Dendritic cell treated with granulocyte-macrophage colony-stimulating factor and Interleukin-4, amounts not matched to agents 40 ng/mL and 50 ng/mL, for 4 days (primary cell): Measurements from ENCODE around the gene KRTCAP2.

Source experiments
- H3K27ac Mint-ChIP-seq: one replicate; pipeline ENCODE4 v1.8.0; 2022; ENCODE audit warnings: mild to moderate bottlenecking, mixed read lengths
- H3K27me3 Mint-ChIP-seq: one replicate; pipeline ENCODE4 v1.8.0; 2022; ENCODE audit warnings: mild to moderate bottlenecking, mixed read lengths
- H3K36me3 Mint-ChIP-seq: one replicate; pipeline ENCODE4 v1.8.0; 2022; ENCODE audit warnings: low read depth, mixed read lengths
- H3K4me1 Mint-ChIP-seq: one replicate; pipeline ENCODE4 v1.8.0; 2022; ENCODE audit warnings: low read depth, mixed read lengths
- H3K4me3 Mint-ChIP-seq: one replicate; pipeline ENCODE4 v1.8.0; 2022; ENCODE audit warnings: mild to moderate bottlenecking, moderate library complexity, mixed read lengths
- H3K9me3 Mint-ChIP-seq: one replicate; pipeline ENCODE4 v1.8.0; 2022; ENCODE audit warnings: mixed read lengths
- intact Hi-C: fragments of 100-400 bp; cut with micrococcal nuclease; formaldehyde crosslinking; loops from one replicate; pipeline ENCODE4 v1.15.0; 2022

The KRTCAP2 gene

GRCh38 chr1:155134880-155135414 is 38.2 kb downstream of the KRTCAP2 start:
- Mint-ChIP-seq H3K9me3 (no peaks in the 10 kb centered on the region), H3K4me3 (peak overlapping the region; percentile 86), H3K27me3 (peaks cover 19% of the 10 kb centered on the region), H3K36me3 (peaks cover 39% of the 10 kb centered on the region), H3K27ac (peak overlapping the region; percentile 99), H3K4me1 (peaks cover 72% of the 10 kb centered on the region)
- intact Hi-C loops = loop anchor here (5.0 kb wide), 1 partner anchor 33 kb away; no protein-coding TSS in a partner anchor

DNA sequence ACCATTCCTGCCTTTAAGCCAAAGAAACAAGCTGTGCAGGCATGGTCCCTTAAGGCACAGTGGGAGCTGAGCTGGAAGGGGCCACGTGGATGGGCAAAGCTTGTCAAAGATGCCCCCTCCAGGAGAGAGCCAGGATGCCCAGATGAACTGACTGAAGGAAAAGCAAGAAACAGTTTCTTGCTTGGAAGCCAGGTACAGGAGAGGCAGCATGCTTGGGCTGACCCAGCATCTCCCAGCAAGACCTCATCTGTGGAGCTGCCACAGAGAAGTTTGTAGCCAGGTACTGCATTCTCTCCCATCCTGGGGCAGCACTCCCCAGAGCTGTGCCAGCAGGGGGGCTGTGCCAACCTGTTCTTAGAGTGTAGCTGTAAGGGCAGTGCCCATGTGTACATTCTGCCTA is 38.8 kb downstream of the KRTCAP2 start:
- intact Hi-C loops = no loop called here
- Mint-ChIP-seq H3K36me3 (peaks cover 36% of the 10 kb centered on the region), H3K27me3 (peaks cover 25% of the 10 kb centered on the region), H3K4me3 (no peak overlapping the region), H3K4me1 (peaks cover 78% of the 10 kb centered on the region), H3K27ac (peak overlapping the region; percentile 99), H3K9me3 (no peaks in the 10 kb centered on the region)

DNA sequence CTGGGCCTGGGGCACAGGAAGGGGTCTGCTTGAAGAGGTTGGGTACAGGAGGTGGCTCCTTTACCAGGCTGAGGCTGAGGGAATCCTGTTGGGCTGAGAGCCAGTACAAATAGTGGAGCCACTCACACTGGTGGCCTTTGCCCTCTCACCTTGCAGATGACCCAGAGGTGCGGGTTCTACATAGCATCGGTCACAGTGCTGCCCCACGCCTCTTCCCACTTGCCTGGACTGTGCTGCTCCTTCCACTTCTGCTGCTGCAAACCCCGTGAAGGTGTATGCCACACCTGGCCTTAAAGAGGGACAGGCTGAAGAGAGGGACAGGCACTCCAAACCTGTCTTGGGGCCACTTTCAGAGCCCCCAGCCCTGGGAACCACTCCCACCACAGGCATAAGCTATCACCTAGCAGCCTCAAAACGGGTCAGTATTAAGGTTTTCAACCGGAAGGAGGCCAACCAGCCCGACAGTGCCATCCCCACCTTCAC is 39.3 kb downstream of the KRTCAP2 start:
- Mint-ChIP-seq H3K9me3 (no peaks in the 10 kb centered on the region), H3K27ac (peak overlapping the region; percentile 99), H3K4me3 (no peak overlapping the region), H3K27me3 (peaks cover 30% of the 10 kb centered on the region), H3K4me1 (peaks cover 79% of the 10 kb centered on the region), H3K36me3 (peaks cover 34% of the 10 kb centered on the region)
- intact Hi-C loops = no loop called here

- peaks cover 14% of the 10 kb centered on the region for H3K36me3 Mint-ChIP-seq
- intact Hi-C loops = no loop called here
- no peaks in the 10 kb centered on the region for H3K9me3 Mint-ChIP-seq
- peaks cover 80% of the 10 kb centered on the region for H3K4me1 Mint-ChIP-seq
- H3K27me3 Mint-ChIP-seq = peaks cover 48% of the 10 kb centered on the region
- H3K27ac Mint-ChIP-seq = no peak overlapping the region
- no peak overlapping the region for H3K4me3 Mint-ChIP-seq
These were observed 41.2 kb downstream of the KRTCAP2 start for GRCh38 chr1:155131856-155132255.

DNA sequence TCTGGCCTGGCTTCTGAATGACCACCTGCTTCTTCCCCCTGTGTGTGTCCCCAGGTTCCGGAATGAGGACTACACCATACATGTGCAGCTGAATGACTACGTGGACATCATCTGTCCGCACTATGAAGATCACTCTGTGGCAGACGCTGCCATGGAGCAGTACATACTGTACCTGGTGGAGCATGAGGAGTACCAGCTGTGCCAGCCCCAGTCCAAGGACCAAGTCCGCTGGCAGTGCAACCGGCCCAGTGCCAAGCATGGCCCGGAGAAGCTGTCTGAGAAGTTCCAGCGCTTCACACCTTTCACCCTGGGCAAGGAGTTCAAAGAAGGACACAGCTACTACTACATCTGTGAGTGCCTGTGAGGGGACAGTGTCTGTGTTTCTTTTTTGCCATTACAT is 41.8 kb downstream of the KRTCAP2 start:
- no peak overlapping the region for H3K27ac Mint-ChIP-seq
- H3K27me3 Mint-ChIP-seq = peaks cover 54% of the 10 kb centered on the region
- intact Hi-C loops = no loop called here
- H3K36me3 Mint-ChIP-seq = peaks cover 11% of the 10 kb centered on the region
- H3K9me3 Mint-ChIP-seq = no peaks in the 10 kb centered on the region
- H3K4me1 Mint-ChIP-seq = peaks cover 81% of the 10 kb centered on the region
- no peak overlapping the region for H3K4me3 Mint-ChIP-seq

DNA sequence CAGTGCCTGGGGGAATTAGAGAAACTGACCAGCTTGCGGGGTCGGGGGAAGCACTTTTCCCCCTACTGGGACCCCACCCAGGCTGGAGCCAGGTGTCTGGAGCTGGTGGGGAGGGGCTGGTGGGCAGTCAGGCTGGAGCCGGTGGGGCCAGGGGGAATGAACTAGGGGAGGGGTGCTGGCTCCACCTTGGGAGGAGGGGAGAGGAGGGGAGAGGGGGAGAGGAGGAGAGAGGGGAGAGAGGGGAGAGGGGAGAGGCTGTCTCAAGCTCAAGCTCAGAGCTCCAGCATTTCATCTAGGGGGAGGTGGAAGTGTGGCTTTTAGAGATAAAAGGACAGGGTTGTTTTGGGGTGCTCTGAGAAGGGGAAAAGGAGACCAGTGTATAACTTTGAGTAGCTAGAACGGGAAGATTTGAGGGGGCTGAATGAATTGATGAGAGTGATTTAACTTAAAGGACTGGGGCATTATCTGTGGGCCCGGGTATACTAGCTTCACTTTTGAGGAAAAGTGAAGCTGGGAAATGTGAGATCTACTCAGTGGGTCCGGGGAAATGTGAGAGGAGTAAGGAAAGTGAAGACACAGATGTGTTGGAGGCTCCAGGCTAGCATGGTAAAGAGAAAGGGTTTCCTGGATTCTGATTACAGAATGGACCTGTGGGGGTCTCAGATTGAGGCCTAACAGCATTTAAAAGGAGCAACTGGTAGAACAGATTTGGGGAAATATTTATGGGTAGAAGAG is 42.7 kb downstream of the KRTCAP2 start:
- Mint-ChIP-seq H3K4me3 (no peak overlapping the region), H3K4me1 (peaks cover 76% of the 10 kb centered on the region), H3K36me3 (peaks cover 4% of the 10 kb centered on the region), H3K27ac (no peak overlapping the region), H3K27me3 (peaks cover 61% of the 10 kb centered on the region), H3K9me3 (no peaks in the 10 kb centered on the region)
- intact Hi-C loops = no loop called here

DNA sequence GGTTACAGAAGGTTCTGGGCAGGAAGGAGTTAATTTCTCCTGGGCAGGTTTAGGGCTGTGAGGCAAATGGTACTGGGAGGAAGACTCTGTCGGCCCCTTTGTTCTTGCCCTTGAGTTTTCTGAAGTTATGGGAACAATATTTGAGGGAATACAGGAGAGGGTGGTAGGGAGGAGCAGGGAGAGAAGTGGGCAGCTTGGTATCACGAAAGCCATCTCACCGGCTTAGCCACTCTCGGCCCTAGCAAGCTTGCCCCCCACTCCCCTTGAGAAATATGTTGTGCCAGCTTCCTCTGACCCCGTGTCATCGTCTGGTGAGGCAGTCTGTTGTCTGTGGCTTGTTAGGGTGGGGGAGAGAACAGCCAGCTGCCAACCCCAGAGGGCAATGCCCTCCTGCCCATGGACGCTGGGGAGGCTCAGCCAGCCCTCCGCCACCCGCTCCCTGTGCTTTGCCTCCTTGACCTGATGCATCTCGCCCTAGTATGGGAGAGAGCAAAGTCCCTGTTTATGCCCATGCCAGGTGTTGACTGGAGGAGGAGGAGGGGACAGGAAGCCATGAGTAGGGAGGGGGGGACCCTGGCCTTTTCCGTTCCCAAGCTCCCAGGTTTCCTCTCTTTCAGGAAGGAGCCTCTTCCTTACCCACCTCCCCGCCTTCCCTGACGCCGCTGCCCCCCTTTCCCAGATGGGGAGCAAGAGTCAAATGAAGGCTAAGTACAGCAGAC is 44.2 kb downstream of the KRTCAP2 start:
- intact Hi-C loops = loop anchor here (5.0 kb wide), 1 partner anchor 38 kb away; no protein-coding TSS in a partner anchor
- Mint-ChIP-seq H3K4me3 (no peak overlapping the region), H3K27ac (peak overlapping the region; percentile 7), H3K4me1 (peaks cover 61% of the 10 kb centered on the region), H3K9me3 (no peaks in the 10 kb centered on the region), H3K27me3 (peaks cover 77% of the 10 kb centered on the region), H3K36me3 (no peaks in the 10 kb centered on the region)

DNA sequence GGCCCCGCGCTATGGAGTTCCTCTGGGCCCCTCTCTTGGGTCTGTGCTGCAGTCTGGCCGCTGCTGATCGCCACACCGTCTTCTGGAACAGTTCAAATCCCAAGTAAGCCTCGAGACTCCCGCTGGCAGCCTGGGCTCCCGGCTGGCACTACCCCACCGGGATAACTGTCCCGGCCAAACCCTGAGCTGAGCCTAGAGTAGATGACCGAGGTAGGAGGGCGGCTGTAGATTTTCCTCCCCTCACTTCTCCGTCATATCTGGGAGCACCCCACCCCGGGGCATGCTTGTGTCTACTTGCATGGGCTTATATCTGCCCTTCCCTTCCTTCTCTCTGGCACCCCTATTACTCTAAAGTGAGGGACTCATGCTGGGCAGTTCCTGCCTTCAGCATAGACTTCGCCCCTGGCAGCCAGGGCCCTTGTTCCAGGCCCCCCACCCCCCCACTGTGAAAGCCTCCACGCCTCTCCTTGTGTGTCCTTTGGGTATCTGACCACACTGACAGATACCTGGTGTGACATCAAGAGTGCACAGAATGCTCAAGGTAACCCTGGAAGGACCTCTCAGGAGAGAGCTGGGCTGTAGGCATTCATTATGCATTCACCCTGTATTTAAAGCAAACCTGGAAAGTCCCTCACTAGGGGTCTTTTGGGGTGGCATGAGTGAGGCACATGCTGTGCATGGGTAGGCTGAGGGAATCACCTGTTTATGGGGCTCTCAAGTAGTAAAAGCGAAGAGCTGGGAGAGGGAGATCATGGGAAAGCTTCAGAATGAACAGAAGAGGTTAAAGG is 44.9 kb downstream of the KRTCAP2 start:
- intact Hi-C loops = loop anchor here (5.0 kb wide), 1 partner anchor 39 kb away; no protein-coding TSS in a partner anchor
- Mint-ChIP-seq H3K27ac (peak overlapping the region; percentile 7), H3K9me3 (no peaks in the 10 kb centered on the region), H3K4me1 (peaks cover 54% of the 10 kb centered on the region), H3K36me3 (no peaks in the 10 kb centered on the region), H3K4me3 (peak overlapping the region; percentile 49), H3K27me3 (peaks cover 82% of the 10 kb centered on the region)

- H3K27me3 Mint-ChIP-seq = peaks cover 89% of the 10 kb centered on the region
These were observed 45.8 kb downstream of the KRTCAP2 start, which contains the start of gene EFNA1 for GRCh38 chr1:155127105-155127966. Gene EFNA1, plus strand, starts transcription at chr1:155127876. Its CDS starts 102 bp downstream, at chr1:155127978.

DNA sequence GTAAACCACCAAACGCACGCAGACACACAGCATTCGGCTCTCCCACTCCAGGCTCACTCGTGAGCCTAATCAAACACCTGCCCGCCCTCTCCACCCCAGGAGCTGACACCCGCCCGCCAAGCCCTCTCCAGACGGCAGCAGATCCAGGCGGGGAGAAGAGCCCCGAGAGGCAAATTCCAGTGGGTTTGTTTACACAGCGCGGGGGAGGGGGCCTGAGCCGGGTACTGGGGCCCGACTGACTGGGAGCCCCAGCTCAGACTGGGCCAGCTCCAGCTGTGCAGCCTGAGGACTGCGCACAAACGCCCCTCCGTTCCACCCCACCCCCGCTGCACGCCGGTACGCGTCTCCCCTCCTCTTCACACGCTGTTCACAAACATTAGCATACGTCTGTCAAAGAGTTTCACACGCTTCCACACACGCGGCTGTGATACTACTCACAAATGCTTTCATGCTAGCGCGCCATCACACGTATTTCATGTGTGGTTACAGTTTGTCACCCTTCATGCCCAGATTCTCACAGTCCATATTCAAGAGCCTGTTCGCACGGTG is 46.5 kb downstream of the KRTCAP2 start:
- Mint-ChIP-seq H3K4me1 (peaks cover 46% of the 10 kb centered on the region), H3K9me3 (no peaks in the 10 kb centered on the region), H3K27me3 (peaks cover 88% of the 10 kb centered on the region), H3K4me3 (peak overlapping the region; percentile 49), H3K27ac (peak overlapping the region; percentile 12), H3K36me3 (no peaks in the 10 kb centered on the region)
- intact Hi-C loops = loop anchor here (5.0 kb wide), 1 partner anchor 41 kb away; no protein-coding TSS in a partner anchor

More at GRCh38 chr1:155127105-155127966, 45.8 kb downstream of the KRTCAP2 start, which contains the start of gene EFNA1:
- Mint-ChIP-seq H3K36me3 (no peaks in the 10 kb centered on the region), H3K9me3 (no peaks in the 10 kb centered on the region), H3K27ac (peak within 1 kb of the TSS; percentile 12), H3K4me3 (peak within 1 kb of the TSS; percentile 49), H3K4me1 (peaks cover 50% of the 10 kb centered on the region)
- intact Hi-C loops = loop anchor here (5.0 kb wide), 1 partner anchor 40 kb away; no protein-coding TSS in a partner anchor

DNA sequence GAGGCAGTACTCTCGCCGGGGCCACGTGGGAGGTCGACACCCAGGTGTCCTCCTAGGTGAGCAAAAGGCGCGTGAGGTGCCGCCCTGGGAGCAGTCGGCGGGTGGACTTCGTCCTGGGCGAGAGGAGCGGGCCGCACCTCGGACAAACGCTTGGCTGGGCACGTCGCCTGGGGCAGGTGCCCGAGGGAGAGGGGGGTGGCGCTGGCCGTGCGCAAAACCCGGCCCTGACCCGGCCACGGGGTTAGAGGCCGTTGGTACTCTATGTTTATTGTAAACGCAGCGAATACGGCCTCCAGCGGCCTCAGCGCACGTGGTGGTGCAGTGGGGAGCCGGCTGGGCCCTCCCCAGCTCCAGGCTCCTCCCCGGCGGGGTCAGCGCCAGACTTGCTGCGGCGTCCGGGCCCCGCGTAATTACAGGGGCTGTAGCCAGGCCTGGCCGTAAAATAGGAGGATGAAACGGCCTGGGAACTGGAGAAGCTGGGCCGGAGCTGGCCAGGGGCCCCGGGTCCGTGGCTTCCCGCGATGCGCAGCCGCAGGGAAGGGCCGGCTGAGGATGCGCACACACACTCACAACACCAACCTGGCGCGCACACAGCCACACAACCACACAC is 47.1 kb downstream of the KRTCAP2 start:
- H3K4me3 Mint-ChIP-seq = no peak overlapping the region
- H3K4me1 Mint-ChIP-seq = peaks cover 45% of the 10 kb centered on the region
- peaks cover 90% of the 10 kb centered on the region for H3K27me3 Mint-ChIP-seq
- no peaks in the 10 kb centered on the region for H3K9me3 Mint-ChIP-seq
- no peak overlapping the region for H3K27ac Mint-ChIP-seq
- H3K36me3 Mint-ChIP-seq = no peaks in the 10 kb centered on the region
- intact Hi-C loops = loop anchor here (5.0 kb wide), 1 partner anchor 41 kb away; no protein-coding TSS in a partner anchor

- intact Hi-C loops = loop anchor here (5.0 kb wide), 1 partner anchor 42 kb away; no protein-coding TSS in a partner anchor
- no peaks in the 10 kb centered on the region for H3K9me3 Mint-ChIP-seq
- no peak overlapping the region for H3K27ac Mint-ChIP-seq
- H3K27me3 Mint-ChIP-seq = peaks cover 90% of the 10 kb centered on the region
- no peaks in the 10 kb centered on the region for H3K36me3 Mint-ChIP-seq
- H3K4me1 Mint-ChIP-seq = peaks cover 42% of the 10 kb centered on the region
- no peak overlapping the region for H3K4me3 Mint-ChIP-seq
These were observed 47.6 kb downstream of the KRTCAP2 start for GRCh38 chr1:155125511-155125945.
